Measurements from ENCODE around the gene PSMG3.

- TF ChIP-seq POLR2AphosphoS5 (IDR thresholded peaks at IDR 0.05; ENCODE audit: low read depth, low read length) (no peak), REST (IDR thresholded peaks at IDR 0.05; ENCODE audit: insufficient read depth in 1 of 2, low read depth in 2 of 2, low read length in 2 of 2) (no peak), SIN3A (IDR thresholded peaks at IDR 0.05; ENCODE audit: borderline replicate concordance, insufficient read depth, low read length) (no peak), TAF1 (IDR thresholded peaks at IDR 0.05; ENCODE audit: borderline replicate concordance, insufficient read depth, low read length) (no peak), FOXP2 (optimal IDR thresholded peaks at IDR 0.05; ENCODE audit: borderline replicate concordance, extremely low read depth, extremely low read length, insufficient read depth) (no peak)
Observed at GRCh38 chr7:1569016-1569415, 816 bp downstream of the PSMG3 start.
